CD4-positive, alpha-beta T cell treated with Interleukin-6 for 4 hours (primary cell): Measurements from ENCODE around the gene AKR1B1.

Experiments
- DNase-seq: peaks from one replicate; pipeline ENCODE4 v3.0.0-alpha.2; 2020; ENCODE audit warnings: mixed read lengths

Gene AKR1B1

GRCh38 chr7:134443396-134444070 is 15.4 kb downstream of the AKR1B1 start:
- no peak for DNase-seq

DNA sequence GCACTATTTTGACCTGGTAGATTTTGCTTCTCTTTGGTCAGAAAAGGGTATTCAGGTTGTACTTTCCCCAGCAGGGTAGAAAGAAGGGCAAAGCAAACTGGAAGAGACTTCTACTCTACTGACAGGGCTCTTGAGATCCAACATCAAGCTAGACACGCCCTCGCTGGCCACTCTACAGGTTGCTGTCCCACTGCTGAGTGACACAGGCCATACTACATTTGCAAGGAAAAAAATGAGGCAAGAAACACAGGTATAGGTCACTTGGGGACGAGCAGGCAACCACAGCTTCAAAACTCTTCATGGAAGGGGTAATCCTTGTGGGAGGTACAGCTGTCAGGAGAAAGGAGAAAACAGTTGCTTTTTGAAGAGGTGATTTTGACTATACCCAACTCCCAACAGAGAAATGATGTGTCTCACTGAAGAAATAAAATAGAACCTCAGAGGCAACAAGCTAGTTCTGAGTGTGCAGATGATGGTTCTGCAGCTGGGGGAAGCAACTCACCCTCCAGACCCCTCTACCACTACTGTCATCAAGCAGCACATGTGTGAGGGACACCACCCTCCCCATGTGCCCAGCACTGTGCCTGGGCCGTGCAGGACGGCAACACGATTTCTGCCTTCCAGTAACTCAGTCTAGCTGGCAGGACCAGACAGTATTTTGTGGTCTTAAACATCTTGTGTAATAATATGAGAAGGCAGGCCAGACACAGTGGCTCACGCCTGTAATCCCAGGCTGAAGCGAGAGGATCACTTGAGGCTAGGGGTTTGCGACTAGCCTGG is 16.3 kb downstream of the AKR1B1 start:
- DNase-seq, result no peak

DNA sequence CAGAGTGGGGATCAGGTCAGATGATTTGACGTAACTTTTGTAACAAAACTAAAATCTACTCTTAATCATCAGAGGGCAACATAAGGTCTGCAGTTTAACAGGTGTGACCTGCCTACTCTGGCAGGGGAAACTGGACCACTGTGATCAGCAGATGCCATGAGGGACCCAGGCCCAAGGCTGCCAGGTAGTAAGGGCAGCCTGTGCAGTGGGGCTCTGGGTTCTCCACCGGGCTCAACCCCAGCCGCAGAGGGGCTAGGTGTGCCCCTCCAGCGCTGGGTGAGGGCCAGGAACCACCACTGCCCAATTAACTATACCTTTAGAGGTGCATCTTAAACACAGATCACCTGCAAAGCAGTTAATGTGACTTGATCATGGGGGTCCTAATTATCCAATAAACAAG is 17.6 kb downstream of the AKR1B1 start:
- DNase-seq, result no peak

GRCh38 chr7:134440476-134440875 is 18.4 kb downstream of the AKR1B1 start:
- DNase-seq, result no peak

GRCh38 chr7:134440067-134440466 is 18.8 kb downstream of the AKR1B1 start:
- DNase-seq, result no peak

DNA sequence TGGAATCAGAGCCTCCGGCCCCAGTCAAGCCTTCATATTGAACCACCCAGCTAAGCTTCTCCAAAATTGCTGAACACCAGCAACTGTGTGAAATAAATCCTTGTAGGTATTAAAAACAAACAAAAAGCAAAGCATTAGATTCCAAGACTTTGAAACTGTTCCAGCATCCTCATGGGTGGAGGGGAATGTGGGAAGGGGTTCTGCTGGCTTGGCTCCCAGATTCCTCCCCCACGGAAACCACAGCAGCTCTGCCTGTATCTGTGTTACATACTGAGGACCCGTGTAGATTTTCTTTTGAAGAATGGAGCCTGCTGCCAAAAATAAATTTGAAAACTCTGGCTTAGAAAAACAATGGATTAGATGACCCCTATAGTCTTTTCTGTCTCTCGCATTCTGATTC is 20.0 kb downstream of the AKR1B1 start:
- no peak for DNase-seq

DNA sequence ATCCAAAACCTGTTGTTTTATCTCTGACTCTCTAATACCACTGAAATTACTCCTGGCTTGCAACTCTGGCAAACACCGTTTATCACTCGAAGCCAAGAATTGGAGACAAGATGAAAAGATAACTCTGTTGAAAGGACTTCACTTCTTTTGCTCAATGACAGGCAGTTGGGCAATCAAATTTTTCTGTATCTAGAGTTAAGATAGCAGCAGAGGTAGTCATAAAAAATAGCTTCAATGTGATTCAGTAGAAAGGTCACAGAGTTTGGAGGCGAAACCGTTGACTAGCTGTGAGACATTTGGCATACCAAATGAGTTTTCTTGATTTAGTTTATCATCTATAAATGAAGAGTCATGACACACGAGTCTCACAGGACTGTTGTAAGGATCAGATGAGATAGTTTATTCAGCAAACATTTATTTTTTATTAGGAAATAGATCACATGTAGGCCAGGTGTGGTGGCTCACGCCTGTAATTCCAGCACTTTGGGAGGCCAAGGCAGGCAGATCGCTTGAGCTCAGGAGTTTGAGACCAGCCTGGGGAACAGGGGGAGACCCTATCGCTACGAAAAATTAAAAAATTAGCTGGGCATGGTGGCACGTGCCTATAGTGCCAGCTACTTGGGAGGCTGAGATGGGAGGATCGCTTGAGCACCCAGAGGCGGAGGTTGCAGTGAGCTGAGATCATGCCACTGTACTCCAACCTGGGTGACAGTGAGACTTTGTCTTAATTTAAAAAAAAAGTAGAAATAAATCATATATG is 23.6 kb downstream of the AKR1B1 start:
- no peak for DNase-seq

- DNase-seq, result no peak
Observed at GRCh38 chr7:134434701-134435100, 24.2 kb downstream of the AKR1B1 start.

GRCh38 chr7:134433430-134433829 is 25.5 kb downstream of the AKR1B1 start:
- no peak for DNase-seq

DNA sequence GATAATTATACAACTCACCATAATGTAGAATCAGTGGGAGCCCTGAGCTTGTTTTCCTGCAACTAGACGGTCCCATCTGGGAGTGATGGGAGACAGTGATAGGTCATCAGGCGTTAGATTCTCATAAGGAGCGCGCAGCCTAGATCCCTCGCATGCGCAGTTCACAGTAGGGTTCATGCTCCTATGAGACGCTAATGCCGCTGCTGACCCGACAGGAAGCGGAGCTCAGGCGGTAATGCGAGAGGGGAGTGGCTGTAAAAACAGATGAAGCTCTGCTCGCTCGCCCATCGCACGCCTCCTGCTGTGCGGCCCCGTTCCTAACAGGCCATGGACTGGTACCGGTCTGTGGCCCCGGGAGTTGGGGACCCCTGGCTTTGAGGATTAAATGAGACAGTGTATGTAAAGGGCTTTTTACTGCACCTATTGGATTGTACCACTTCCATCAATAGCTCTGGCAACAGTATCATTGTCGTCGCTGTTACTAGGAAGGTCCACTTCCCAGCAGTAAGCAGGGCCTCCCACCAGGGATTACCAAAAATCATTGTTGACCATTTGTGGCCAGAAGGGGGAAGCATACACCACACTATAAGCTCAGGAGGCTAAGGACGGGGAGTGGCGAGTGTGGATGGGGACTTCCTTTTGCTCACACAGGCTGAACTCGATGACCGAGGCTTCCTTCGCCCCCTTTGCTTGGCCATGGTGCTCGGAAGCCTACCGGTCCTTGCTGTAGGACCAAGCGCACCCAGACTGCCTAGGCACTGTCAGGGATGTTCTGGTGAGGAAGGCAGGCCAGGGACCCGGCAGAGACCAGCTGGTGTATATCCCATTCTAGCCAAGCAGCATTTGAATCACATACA is 26.4 kb downstream of the AKR1B1 start:
- DNase-seq, result peak; percentile 79

DNA sequence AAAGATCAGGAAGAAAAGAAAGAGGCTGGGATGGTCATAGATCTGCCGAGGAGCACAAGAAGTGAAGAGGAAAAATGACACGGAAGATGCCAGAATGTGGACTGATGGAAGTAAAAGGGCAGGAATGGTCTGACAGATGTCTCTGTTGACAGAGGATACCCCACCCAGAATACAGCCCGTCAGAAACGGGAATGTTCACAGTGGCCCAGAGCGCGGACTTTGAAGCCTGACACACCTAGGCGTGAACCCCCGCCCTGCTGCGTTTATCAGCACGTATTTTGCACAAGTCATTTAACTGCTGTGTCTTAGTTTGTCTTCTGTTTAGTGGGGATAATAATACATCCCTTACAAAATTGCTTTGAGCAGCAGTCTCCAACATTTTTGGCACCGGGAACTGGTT is 27.1 kb downstream of the AKR1B1 start:
- no peak for DNase-seq

GRCh38 chr7:134429481-134429880 is 29.4 kb downstream of the AKR1B1 start:
- no peak for DNase-seq

DNA sequence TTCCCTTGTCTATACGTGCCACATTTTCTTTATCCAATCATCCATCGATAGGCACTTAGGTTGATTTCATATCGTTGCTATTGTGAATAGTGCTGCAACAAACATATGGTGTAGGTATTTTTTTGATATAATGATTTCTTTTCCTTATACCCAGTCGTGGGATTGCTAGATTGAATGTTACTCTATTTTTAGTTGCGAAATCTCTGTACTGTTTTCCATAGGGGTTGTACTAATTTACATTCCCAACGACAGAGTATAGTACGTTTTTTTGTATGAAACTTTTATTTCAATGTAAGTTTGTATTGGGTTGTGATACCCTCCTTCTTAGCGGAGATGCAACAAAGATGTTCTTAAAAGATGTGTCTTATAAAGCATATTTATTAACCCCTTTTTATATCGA is 30.0 kb downstream of the AKR1B1 start:
- no peak for DNase-seq

GRCh38 chr7:134427896-134428295 is 31.0 kb downstream of the AKR1B1 start:
- DNase-seq, result no peak

DNA sequence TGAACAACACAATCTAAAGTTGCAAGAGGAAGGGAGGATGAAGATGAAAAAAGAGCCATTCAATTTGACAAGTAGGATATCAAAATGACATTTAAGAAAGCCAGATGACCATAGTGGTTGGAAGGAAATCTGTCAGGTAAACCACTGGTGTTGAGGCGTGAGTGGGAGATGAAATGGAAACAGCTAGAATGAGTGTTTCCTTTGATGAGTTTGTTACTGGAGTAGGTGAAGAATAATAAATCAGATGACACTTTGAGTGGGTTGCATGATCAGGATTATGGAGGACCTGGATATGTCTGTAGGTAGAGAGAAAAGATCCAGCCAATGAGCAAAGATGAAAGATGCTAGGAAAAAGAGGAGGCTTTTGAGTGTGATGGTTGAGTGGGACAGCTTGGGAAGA is 33.1 kb downstream of the AKR1B1 start:
- DNase-seq, result no peak

DNA sequence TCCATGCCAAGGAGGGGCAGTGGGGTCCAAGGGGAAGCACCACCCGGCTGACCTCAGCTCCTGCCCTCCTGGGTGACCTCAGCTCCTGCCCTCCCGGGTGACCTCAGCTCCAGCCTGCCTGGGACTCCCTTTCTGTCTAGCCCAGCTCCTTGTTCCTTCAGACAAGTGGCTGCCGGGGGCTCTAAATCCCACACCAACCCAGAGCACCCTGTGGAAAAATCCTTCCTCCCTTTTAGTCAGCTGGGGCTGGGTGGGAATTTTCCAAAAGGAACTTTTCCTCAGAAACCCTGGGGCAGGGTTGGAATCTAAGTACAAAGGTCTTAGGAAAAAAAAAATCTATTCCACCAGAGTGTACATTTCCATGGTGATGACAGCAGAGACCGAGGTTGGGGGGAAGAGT is 36.3 kb downstream of the AKR1B1 start:
- DNase-seq, result no peak

GRCh38 chr7:134422008-134422407 is 36.9 kb downstream of the AKR1B1 start:
- DNase-seq, result no peak

DNA sequence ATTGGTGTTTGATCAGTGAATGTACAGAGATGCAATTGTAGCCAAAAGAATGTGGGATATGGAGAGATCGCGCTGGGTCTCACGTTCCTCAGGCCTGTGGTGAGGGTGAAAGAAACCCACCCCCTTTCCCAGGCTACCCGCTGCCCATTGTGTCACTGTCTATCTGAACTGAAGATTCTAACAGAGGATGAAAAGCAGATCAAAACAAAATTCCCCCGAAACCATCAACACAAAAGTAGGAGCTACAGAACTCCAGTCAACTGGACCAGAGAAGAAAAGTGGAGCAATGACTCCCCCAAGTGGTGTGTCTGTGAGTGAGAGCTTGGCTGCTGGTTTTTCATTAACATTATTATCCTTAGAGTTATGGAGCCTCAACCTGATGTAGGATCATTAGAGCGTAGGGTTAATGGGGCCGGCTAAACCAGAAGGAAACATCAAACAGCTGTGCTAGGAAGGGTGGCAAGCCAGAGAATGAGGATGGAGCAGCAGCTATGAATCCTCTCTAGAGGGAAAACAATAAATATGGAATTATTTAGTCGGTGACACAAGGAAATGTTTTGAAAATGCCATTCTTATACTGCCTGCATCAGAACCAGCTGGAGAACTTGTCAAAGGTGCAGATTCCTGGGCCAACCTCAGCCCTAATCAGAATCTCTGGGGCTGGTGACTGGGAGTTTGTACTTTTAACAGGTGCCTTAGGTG is 38.3 kb downstream of the AKR1B1 start:
- DNase-seq, result no peak

GRCh38 chr7:134419875-134420274 is 39.0 kb downstream of the AKR1B1 start:
- DNase-seq, result no peak

DNA sequence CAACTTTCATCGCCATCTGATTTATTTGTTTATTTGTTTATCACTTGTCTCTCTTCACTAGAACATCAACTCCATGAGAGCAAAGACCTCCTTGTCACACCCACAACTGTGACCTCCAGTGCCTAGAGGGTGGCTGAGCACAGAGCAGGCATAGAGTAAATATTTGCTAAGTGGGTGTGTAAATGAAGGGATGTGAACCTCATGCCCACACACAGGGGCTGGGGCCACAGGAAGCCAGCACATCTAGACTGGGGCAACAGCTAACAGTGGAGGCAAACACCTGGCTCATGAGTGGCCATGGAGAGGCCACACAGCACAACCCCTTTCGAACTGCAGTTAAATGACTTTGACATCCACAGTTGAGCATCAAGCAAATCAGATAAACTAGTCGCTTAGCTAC is 39.8 kb downstream of the AKR1B1 start:
- DNase-seq, result no peak

- DNase-seq, result no peak
Observed at GRCh38 chr7:134415700-134416099, 43.2 kb downstream of the AKR1B1 start.

- DNase-seq, result no peak
Observed at GRCh38 chr7:134414109-134414508, 44.8 kb downstream of the AKR1B1 start.
